NOMO-1 treated with DMSO at 0.1 percent for 48 hours (cell line): Measurements from ENCODE around the gene ZBTB8A.
A peak's percentile ranks its signal among the peaks of the same experiment; 100 is the strongest.
"Not testable (repeated sequence)": the region's sequence is repeated elsewhere in the genome, so short reads cannot be mapped to it uniquely, and the experiment has no call there.

Experiments
- DNase-seq: peaks from one replicate; lab custom pipeline; 2025; ENCODE audit not compliant: unreplicated experiment; lab: John Stamatoyannopoulos, UW

ZBTB8A gene

GRCh38 chr1:32618673-32619221 is 79.5 kb downstream of the ZBTB8A start:
- DNase-seq, result no peak

- no peak for DNase-seq
Observed at GRCh38 chr1:32619701-32620485, 80.7 kb downstream of the ZBTB8A start.

GRCh38 chr1:32622205-32622604 is 83.0 kb downstream of the ZBTB8A start:
- DNase-seq, result no peak

- DNase-seq, result peak; percentile 15
Observed at GRCh38 chr1:32622806-32623681, 83.8 kb downstream of the ZBTB8A start.

GRCh38 chr1:32623775-32624174 is 84.5 kb downstream of the ZBTB8A start:
- DNase-seq, result no peak

GRCh38 chr1:32626176-32626575 is 86.9 kb downstream of the ZBTB8A start:
- DNase-seq, result no peak

- peak; percentile 68 for DNase-seq
Observed at GRCh38 chr1:32627596-32628162, 88.5 kb downstream of the ZBTB8A start.

- DNase-seq, result not testable (repeated sequence)
Observed at GRCh38 chr1:32630173-32630572, 90.9 kb downstream of the ZBTB8A start.

GRCh38 chr1:32632829-32633228 is 93.6 kb downstream of the ZBTB8A start:
- no peak for DNase-seq

- DNase-seq, result no peak
Observed at GRCh38 chr1:32635508-32636277, 96.5 kb downstream of the ZBTB8A start.

- DNase-seq, result peak; percentile 39
Observed at GRCh38 chr1:32636914-32637645, 97.9 kb downstream of the ZBTB8A start.

GRCh38 chr1:32639489-32640075 is 100.4 kb downstream of the ZBTB8A start:
- no peak for DNase-seq

GRCh38 chr1:32642292-32642827 is 103.1 kb downstream of the ZBTB8A start:
- not testable (repeated sequence) for DNase-seq

- DNase-seq, result no peak
Observed at GRCh38 chr1:32644426-32644825, 105.2 kb downstream of the ZBTB8A start.

- no peak for DNase-seq
Observed at GRCh38 chr1:32647308-32648134, 108.3 kb downstream of the ZBTB8A start.

GRCh38 chr1:32650248-32650751 is 111.1 kb downstream of the ZBTB8A start, which contains the start of gene ZBTB8OS:
Gene ZBTB8OS, minus strand, starts transcription at chr1:32650550. Its CDS starts 21 bp downstream, at chr1:32650529.
- DNase-seq, result peak; percentile 99

GRCh38 chr1:32650752-32651460 is 111.7 kb downstream of the ZBTB8A start, which contains the start of gene RBBP4:
Gene RBBP4, plus strand, starts transcription at chr1:32651208. Its CDS starts 99 bp downstream, at chr1:32651307.
- peak; percentile 96 for DNase-seq
